Psoas muscle (tissue), 8 donors: ENCODE results near the gene CD2AP. TPM values are rescaled to one million over a fixed set of nuclear protein-coding genes. Genes with fewer than 3 reads are reported as not detected.

ENCODE experiments used
- ATAC-seq, 4 donors: fragments of 200-7000 bp; cut with Tn5 transposase; one replicate each; pipeline ENCODE4 v1.9.1; 2020; ENCODE audit warnings: moderate library complexity in 3 of 4, mild to moderate bottlenecking in 2 of 4
- DNase-seq, 2 donors: peaks; one replicate each; pipeline ENCODE4 v3.0.0-alpha.2; 2020
- H3K27ac ChIP-seq: fragments of 200-600 bp; one replicate; pipeline ENCODE4 v1.8.0; 2022
- H3K27me3 ChIP-seq, 3 donors: fragments of 200-600 bp in 1 of 3; one replicate each; pipeline versions ENCODE4 v1.6.1 to v1.8.0; 2013 to 2022; ENCODE audit warnings: low read length in 2 of 3, mild to moderate bottlenecking in 2 of 3, moderate library complexity in 1 of 3; ENCODE audit not compliant: insufficient read depth in 3 of 3
- H3K36me3 ChIP-seq, 2 donors: fragments of 200-600 bp in 1 of 2; one replicate each; pipeline versions ENCODE4 v1.6.1 to v1.8.0; 2013 to 2022; ENCODE audit warnings: low read depth in 1 of 2, mild to moderate bottlenecking in 1 of 2, moderate library complexity in 1 of 2; ENCODE audit not compliant: insufficient read depth in 1 of 2
- H3K4me1 ChIP-seq: fragments of 200-600 bp; one replicate; pipeline ENCODE4 v1.8.0; 2022
- H3K4me3 ChIP-seq: fragments of 200-600 bp; one replicate; pipeline ENCODE4 v1.8.0; 2022; ENCODE audit warnings: mild to moderate bottlenecking
- H3K9me3 ChIP-seq: fragments of 200-600 bp; one replicate; pipeline ENCODE4 v1.8.0; 2022
- CTCF ChIP-seq: fragments of 200-600 bp; IDR thresholded peaks from one replicate; pipeline ENCODE4 v1.8.0; 2022; ENCODE audit warnings: antibody characterized with exemption
- WGBS, 3 donors: extraction: QIAGEN DNeasy Blood & Tissue Kit; methylation state at CpG; one replicate each; pipeline versions ENCODE4 v1.1.6 to v1.1.7; 2013; 5-methylcytosine and 5-hydroxymethylcytosine counted together
- intact Hi-C, 2 donors: fragments of 100-400 bp; cut with DNase I; formaldehyde crosslinking; loops; one replicate each; pipeline versions ENCODE4 v1.11.0 to v1.14.2; 2022
- polyA plus RNA-seq, 3 donors: library from polyadenylated mRNA; stranded (reverse); fragments of 200-250 nt; gene quantifications; one replicate each; pipeline ENCODE4 v1.2.3, GENCODE V29; 2013
- total RNA-seq, 4 donors: library from RNA; stranded (reverse); fragmentation: NEBNext Ultra II Directional in 2 of 4; extraction: Animal tissue kit (Norgen Biotek cat#: 25700) in 2 of 4; gene quantifications; one replicate each; pipeline versions ENCODE4 v1.2.1 to v1.2.4, GENCODE V29; 2021 to 2023
- donor health status: healthy with polysubstance abuse.
- donor health status: DM: no; HTN: no; CAD: no; lungs with moderate emphysema.
- donor health status: Bipolar disorder and iron deficiency.
- donor health status: healthy.
- donor health status: DM: yes; HTN: yes; CAD: no.
- donor health status: DM: no; HTN: no; CAD: no.
- donor health status: DM: no; HTN: no; CAD: no.
- donor health status: DM: yes; HTN: yes; CAD: no.

The CD2AP gene
- total and polyA plus RNA-seq, 7 donors, result 3.4 to 11.7 (median 8.3) TPM

- intact Hi-C loops, result no loop called here
- DNase-seq (no peak), ATAC-seq (no peak)
- H3K4me3 ChIP-seq, result no peak overlapping the region
- H3K9me3 ChIP-seq, result no peaks in the 10 kb centered on the region
- 68 to 74% (median 73%) methylated on average over 4 of the region's 4 CpGs for WGBS, 3 donors
- no peaks in the 10 kb centered on the region for H3K36me3 ChIP-seq
- H3K27me3 ChIP-seq, result no peaks in the 10 kb centered on the region
- H3K4me1 ChIP-seq, result no peaks in the 10 kb centered on the region
- H3K27ac ChIP-seq, result no peak overlapping the region
- TF ChIP-seq CTCF, result no peak
Measured at GRCh38 chr6:47455533-47456209, 21.9 kb upstream of the CD2AP start.

GRCh38 chr6:47456536-47456975 lies 21.0 kb upstream of the CD2AP start:
- no peak for DNase-seq
- Histone ChIP-seq H3K9me3 (no peaks in the 10 kb centered on the region), H3K27ac (no peak overlapping the region), H3K36me3 (no peaks in the 10 kb centered on the region), H3K4me3 (no peak overlapping the region), H3K27me3 (no peaks in the 10 kb centered on the region), H3K4me1 (no peaks in the 10 kb centered on the region)
- intact Hi-C loops, result no loop called here
- WGBS, 3 donors, result 61 to 65% (median 62%) methylated on average over 2 of the region's 2 CpGs
- no peak for ATAC-seq
- TF ChIP-seq CTCF, result no peak

- WGBS, 3 donors, result 85 to 93% (median 87%) methylated on average over 2 of the region's 2 CpGs
- ATAC-seq, result no peak
Measured at GRCh38 chr6:47457370-47457769, 20.2 kb upstream of the CD2AP start.

GRCh38 chr6:47464052-47464451 lies 13.5 kb upstream of the CD2AP start:
- Histone ChIP-seq H3K4me1 (no peaks in the 10 kb centered on the region), H3K36me3 (no peaks in the 10 kb centered on the region), H3K9me3 (no peaks in the 10 kb centered on the region), H3K27ac (no peak overlapping the region), H3K27me3 (no peaks in the 10 kb centered on the region), H3K4me3 (no peak overlapping the region)
- no peak for ATAC-seq
- no peak for TF ChIP-seq CTCF
- intact Hi-C loops, result no loop called here
- 86 to 92% (median 92%) methylated on average over 1 of the region's 1 CpG for WGBS, 3 donors
- no peak for DNase-seq

More at GRCh38 chr6:47457370-47457769, 20.2 kb upstream of the CD2AP start:
- intact Hi-C loops, result no loop called here
- Histone ChIP-seq H3K4me3 (no peak overlapping the region), H3K36me3 (no peaks in the 10 kb centered on the region), H3K27me3 (no peaks in the 10 kb centered on the region), H3K9me3 (no peaks in the 10 kb centered on the region), H3K4me1 (no peaks in the 10 kb centered on the region), H3K27ac (no peak overlapping the region)
- no peak for TF ChIP-seq CTCF
- no peak for DNase-seq

GRCh38 chr6:47465117-47465516 lies 12.5 kb upstream of the CD2AP start:
- H3K9me3 ChIP-seq, result no peaks in the 10 kb centered on the region
- no peaks in the 10 kb centered on the region for H3K4me1 ChIP-seq
- 60 to 69% (median 62%) methylated on average over 1 of the region's 1 CpG for WGBS, 3 donors
- ATAC-seq, result no peak
- no peak overlapping the region for H3K27ac ChIP-seq
- no peak for DNase-seq
- H3K36me3 ChIP-seq, result no peaks in the 10 kb centered on the region
- TF ChIP-seq CTCF, result no peak
- intact Hi-C loops, result no loop called here
- no peak overlapping the region for H3K4me3 ChIP-seq
- no peaks in the 10 kb centered on the region for H3K27me3 ChIP-seq
